Sigmoid colon (tissue), 7 donors: Measurements from ENCODE around the gene NGRN. TPM values are rescaled to one million over a fixed set of nuclear protein-coding genes. Genes with fewer than 3 reads are reported as not detected.

Source experiments
- DNase-seq: peaks from one replicate; pipeline ENCODE4 v3.0.0-alpha.2; 2019
- H3K27ac ChIP-seq, 4 donors: fragments of 200-600 bp; sonication (generic); one replicate each; pipeline ENCODE4 v1.5.1; 2016 to 2019; ENCODE audit warnings: mild to moderate bottlenecking in 1 of 4
- H3K27me3 ChIP-seq, 3 donors: fragments of 200-600 bp; sonication (generic); one replicate each; pipeline ENCODE4 v1.5.1; 2019; ENCODE audit warnings: mild to moderate bottlenecking in 1 of 3
- H3K36me3 ChIP-seq, 4 donors: fragments of 200-600 bp; sonication (generic); one replicate each; pipeline ENCODE4 v1.5.1; 2016 to 2019
- H3K4me1 ChIP-seq, 4 donors: fragments of 200-600 bp; sonication (generic); one replicate each; pipeline ENCODE4 v1.5.1; 2017 to 2019
- H3K4me3 ChIP-seq, 4 donors: fragments of 200-600 bp; sonication (generic); one replicate each; pipeline ENCODE4 v1.5.1; 2017 to 2019; ENCODE audit warnings: mild to moderate bottlenecking in 2 of 4, moderate library complexity in 1 of 4
- H3K9me3 ChIP-seq, 4 donors: fragments of 200-600 bp in 3 of 4; sonication (generic) in 3 of 4; one replicate each; pipeline versions ENCODE4 v1.5.1 to v1.6.1; 2013 to 2019
- CTCF ChIP-seq, 4 experiments: fragments of 450-650 bp in 3 of 4; fragments of 200-600 bp in 1 of 4; IDR thresholded peaks; one replicate each; pipeline ENCODE4 v1.5.1; 2016 to 2019; ENCODE audit warnings: antibody characterized with exemption in 4 of 4, mild to moderate bottlenecking in 3 of 4, moderate library complexity in 2 of 4
- EP300 ChIP-seq, 4 donors: sonication (generic); formaldehyde crosslinking; IDR thresholded peaks; one replicate each; pipeline ENCODE4 v1.6.1; 2017; ENCODE audit warnings: antibody characterized with exemption in 4 of 4
- POLR2A ChIP-seq, 2 donors: fragments of 450-650 bp; IDR thresholded peaks; one replicate each; pipeline ENCODE4 v1.6.1; 2016; ENCODE audit warnings: antibody characterized with exemption in 2 of 2, mild to moderate bottlenecking in 2 of 2, moderate library complexity in 2 of 2
- POLR2AphosphoS5 ChIP-seq, 4 donors: sonication (generic); formaldehyde crosslinking; IDR thresholded peaks; one replicate each; pipeline ENCODE4 v1.6.1; 2017; ENCODE audit warnings: antibody characterized with exemption in 4 of 4
- WGBS, 2 donors: extraction: QIAGEN DNeasy Blood & Tissue Kit; methylation state at CpG; one replicate each; pipeline ENCODE4 v1.1.7; 2013; 5-methylcytosine and 5-hydroxymethylcytosine counted together
- intact Hi-C: fragments of 100-400 bp; cut with DNase I; formaldehyde crosslinking; loops from one replicate; pipeline ENCODE4 v1.15.1; 2023
- polyA plus RNA-seq, 3 donors: library from polyadenylated mRNA; stranded (reverse); fragments of 200-250 nt; gene quantifications; one replicate each; pipeline ENCODE4 v1.2.3, GENCODE V29; 2013
- total RNA-seq, 4 donors: library from RNA; depleted of rRNA; stranded (reverse); fragments of >200 nt; gene quantifications; one replicate each; pipeline ENCODE4 v1.1.0, GENCODE V29; 2016
- donor health status: healthy with polysubstance abuse.
- donor health status: Bipolar disorder and iron deficiency.
- donor health status: healthy.

NGRN gene
- total and polyA plus RNA-seq, 7 donors: 43.2 to 139 (median 81.2) TPM

- peak; percentile 84 to 97 (median 96) for TF ChIP-seq POLR2AphosphoS5 (IDR thresholded peaks at IDR 0.05)
- TF ChIP-seq POLR2A (IDR thresholded peaks at IDR 0.05): peak; percentile 68 to 79
- TF ChIP-seq CTCF (IDR thresholded peaks at IDR 0.05): no peak
- no peak for TF ChIP-seq EP300 (IDR thresholded peaks at IDR 0.05)
- intact Hi-C loops: loop anchor here (1.0 to 10.0 kb wide), 3 partner anchors 32 to 340 kb away; partner anchors contain the start of gene AP3S2
- 1 to 5% methylated on average over 49 of the region's 49 CpGs for WGBS, 2 donors
- peaks cover 0 to 51% (median 44%) of the 10 kb centered on the region in 4 donors for H3K4me1 ChIP-seq
- no peaks in the 10 kb centered on the region for H3K27me3 ChIP-seq
- H3K27ac ChIP-seq: peak within 1 kb of the TSS; percentile 87 to 96 (median 92)
- H3K9me3 ChIP-seq: no peaks in the 10 kb centered on the region
- no peak for DNase-seq
- H3K36me3 ChIP-seq: peaks cover 0 to 56% (median 13%) of the 10 kb centered on the region in 4 donors
- peak within 1 kb of the TSS; percentile 71 to 91 (median 83) for H3K4me3 ChIP-seq
Measured at GRCh38 chr15:90234096-90234988, 31.1 kb upstream of the NGRN start, which contains the start of gene GDPGP1. GDPGP1 (plus strand) TSS chr15:90234209; CDS start chr15:90240909, 6,700 bp downstream.

GRCh38 chr15:90239371-90239770 is 26.1 kb upstream of the NGRN start:
- 83 to 84% methylated on average over 3 of the region's 3 CpGs for WGBS, 2 donors
- H3K27ac ChIP-seq: no peak overlapping the region
- intact Hi-C loops: loop anchor here (10.0 kb wide), 1 partner anchor 345 kb away; the partner anchor contains the start of gene AP3S2
- H3K4me1 ChIP-seq: peaks cover 0 to 10% (median 8%) of the 10 kb centered on the region in 4 donors
- TF ChIP-seq EP300 (IDR thresholded peaks at IDR 0.05) (no peak), POLR2A (IDR thresholded peaks at IDR 0.05) (no peak), POLR2AphosphoS5 (IDR thresholded peaks at IDR 0.05) (no peak), CTCF (IDR thresholded peaks at IDR 0.05) (no peak)
- no peak for DNase-seq
- H3K9me3 ChIP-seq: no peaks in the 10 kb centered on the region
- peaks cover 0 to 50% (median 8%) of the 10 kb centered on the region in 4 donors for H3K36me3 ChIP-seq
- H3K27me3 ChIP-seq: no peaks in the 10 kb centered on the region
- no peak overlapping the region for H3K4me3 ChIP-seq

GRCh38 chr15:90240856-90241255 is 24.6 kb upstream of the NGRN start:
- Histone ChIP-seq H3K27me3 (no peaks in the 10 kb centered on the region), H3K27ac (no peak overlapping the region), H3K4me3 (no peak overlapping the region), H3K36me3 (peaks cover 0 to 48% (median 8%) of the 10 kb centered on the region in 4 donors), H3K4me1 (no peaks in the 10 kb centered on the region), H3K9me3 (no peaks in the 10 kb centered on the region)
- intact Hi-C loops: no loop called here
- no peak for DNase-seq
- WGBS, 2 donors: 91% methylated on average over 8 of the region's 8 CpGs
- TF ChIP-seq POLR2AphosphoS5 (IDR thresholded peaks at IDR 0.05) (no peak), CTCF (IDR thresholded peaks at IDR 0.05) (no peak), POLR2A (IDR thresholded peaks at IDR 0.05) (no peak), EP300 (IDR thresholded peaks at IDR 0.05) (no peak)

GRCh38 chr15:90241343-90242192 is 23.9 kb upstream of the NGRN start:
- H3K4me1 ChIP-seq: no peaks in the 10 kb centered on the region
- WGBS, 2 donors: 90 to 91% methylated on average over 22 of the region's 22 CpGs
- DNase-seq: no peak
- TF ChIP-seq CTCF (IDR thresholded peaks at IDR 0.05): no peak
- TF ChIP-seq POLR2AphosphoS5 (IDR thresholded peaks at IDR 0.05): no peak
- TF ChIP-seq POLR2A (IDR thresholded peaks at IDR 0.05): no peak
- TF ChIP-seq EP300 (IDR thresholded peaks at IDR 0.05): no peak
- no peak overlapping the region for H3K4me3 ChIP-seq
- H3K9me3 ChIP-seq: no peaks in the 10 kb centered on the region
- H3K36me3 ChIP-seq: peaks cover 0 to 41% (median 8%) of the 10 kb centered on the region in 4 donors
- intact Hi-C loops: no loop called here
- H3K27me3 ChIP-seq: no peaks in the 10 kb centered on the region
- no peak overlapping the region for H3K27ac ChIP-seq
